Neural cell (in vitro differentiated cells): Measurements from ENCODE around the gene TEX28. TPM values are rescaled to one million over a fixed set of nuclear protein-coding genes. Genes with fewer than 3 reads are reported as not detected.

Experiments used
- H2AFZ ChIP-seq: fragments of 200-600, 300-800 bp; sonication (generic), shearing (Covaris generic); 2 replicates; pipeline ENCODE4 v1.6.0; 2014; ENCODE audit warnings: low read depth, mild to moderate bottlenecking, antibody characterized with exemption, low read length, moderate library complexity
- H3F3A ChIP-seq: fragments of 200-600 bp; shearing (Covaris generic); 2 replicates; pipeline ENCODE4 v1.6.1; 2016; ENCODE audit warnings: mild to moderate bottlenecking, moderate library complexity, mixed read lengths, antibody characterized with exemption, low read length; ENCODE audit not compliant: insufficient read depth, poor library complexity, severe bottlenecking
- H3K27ac ChIP-seq: fragments of 200-600, 300-800 bp; sonication (generic), shearing (Covaris generic); 2 replicates; pipeline ENCODE4 v1.5.1; 2014; ENCODE audit warnings: mild to moderate bottlenecking, low read length, moderate library complexity
- H3K27me3 ChIP-seq: fragments of 300-800, 200-600 bp; sonication (generic), shearing (Covaris generic); 2 replicates; pipeline ENCODE4 v1.6.0; 2014; ENCODE audit warnings: mild to moderate bottlenecking, low read depth, low read length, moderate library complexity; ENCODE audit not compliant: insufficient read depth
- H3K36me3 ChIP-seq: fragments of 300-800, 200-600 bp; sonication (generic), shearing (Covaris generic); 2 replicates; pipeline ENCODE4 v1.5.1; 2014; ENCODE audit warnings: mild to moderate bottlenecking, antibody characterized with exemption, low read length, moderate library complexity; ENCODE audit not compliant: insufficient read depth
- H3K4me2 ChIP-seq: fragments of 300-800, 200-600 bp; sonication (generic), shearing (Covaris generic); 2 replicates; pipeline ENCODE4 v1.6.0; 2014; ENCODE audit warnings: mild to moderate bottlenecking, low read length
- H3K4me3 ChIP-seq: fragments of 300-800, 200-600 bp; sonication (generic), shearing (Covaris generic); 2 replicates; pipeline ENCODE4 v1.5.1; 2014; ENCODE audit warnings: mild to moderate bottlenecking, low read length, moderate library complexity
- H3K79me2 ChIP-seq: fragments of 200-600 bp; shearing (Covaris generic); replicated peaks from 2 replicates; pipeline ENCODE4 v1.6.0; 2014; ENCODE audit warnings: mild to moderate bottlenecking, low read length, moderate library complexity; ENCODE audit not compliant: insufficient read depth
- H3K9ac ChIP-seq: fragments of 300-800, 200-600 bp; sonication (generic), shearing (Covaris generic); 2 replicates; pipeline ENCODE4 v1.6.1; 2016; ENCODE audit warnings: mild to moderate bottlenecking, low read length, mixed read lengths
- H3K9me2 ChIP-seq: fragments of 200-600 bp; shearing (Covaris generic); 2 replicates; pipeline ENCODE4 v1.6.1; 2016; ENCODE audit warnings: mild to moderate bottlenecking, low read length, mixed read lengths; ENCODE audit not compliant: insufficient read depth
- H3K9me3 ChIP-seq: fragments of 200-600, 300-800 bp; sonication (generic), shearing (Covaris generic); 2 replicates; pipeline ENCODE4 v1.6.1; 2016; ENCODE audit warnings: mild to moderate bottlenecking, mixed run types, low read length, moderate library complexity, mixed read lengths
- H4K20me1 ChIP-seq: fragments of 200-600 bp; shearing (Covaris generic); 2 replicates; pipeline ENCODE4 v1.6.1; 2016; ENCODE audit warnings: mild to moderate bottlenecking, mixed run types; ENCODE audit not compliant: insufficient read depth
- EP300 ChIP-seq: fragments of 450-650 bp; conservative IDR thresholded peaks from 2 replicates; pipeline ENCODE4 v1.6.1; 2014; ENCODE audit warnings: antibody characterized with exemption, mild to moderate bottlenecking, moderate library complexity; ENCODE audit not compliant: poor library complexity, severe bottlenecking
- EZH2 ChIP-seq: fragments of 200-600, 300-800 bp; shearing (Covaris generic), sonication (generic); IDR thresholded peaks from 2 replicates; pipeline ENCODE4 v1.6.1; 2014; ENCODE audit warnings: antibody characterized with exemption, low read length, borderline replicate concordance, mild to moderate bottlenecking; ENCODE audit not compliant: insufficient read depth, poor library complexity, severe bottlenecking
- MXI1 ChIP-seq: fragments of 450-650 bp; conservative IDR thresholded peaks from 2 replicates; pipeline ENCODE4 v1.6.1; 2014; ENCODE audit warnings: antibody characterized with exemption, mild to moderate bottlenecking; ENCODE audit not compliant: poor library complexity, severe bottlenecking
- POLR2AphosphoS5 ChIP-seq: IDR thresholded peaks from 2 replicates; pipeline ENCODE4 v1.6.1; 2012
- RAD21 ChIP-seq: fragments of 450-650 bp; conservative IDR thresholded peaks from 2 replicates; pipeline ENCODE4 v1.6.1; 2014; ENCODE audit warnings: antibody characterized with exemption, mild to moderate bottlenecking, moderate library complexity
- SMC3 ChIP-seq: fragments of 450-650 bp; conservative IDR thresholded peaks from 2 replicates; pipeline ENCODE4 v1.6.1; 2014; ENCODE audit warnings: antibody characterized with exemption, mild to moderate bottlenecking, moderate library complexity; ENCODE audit not compliant: poor library complexity
- TAF1 ChIP-seq: IDR thresholded peaks from 2 replicates; pipeline ENCODE4 v1.6.1; 2012; ENCODE audit warnings: low read depth
- polyA plus RNA-seq: library from polyadenylated mRNA; depleted of rRNA; stranded (reverse); fragments of >200 nt; gene quantifications from 2 replicates; pipeline ENCODE4 v1.2.3, GENCODE V29; 2014
- TF ChIP-seq, protein P1 (sequence below): IDR thresholded peaks from 2 replicates; pipeline ENCODE4 v1.6.1; 2012; ENCODE audit warnings: borderline replicate concordance
- TF ChIP-seq, protein P2 (sequence below): fragments of 450-650 bp; IDR thresholded peaks from 2 replicates; pipeline ENCODE4 v1.5.1; 2014; ENCODE audit warnings: antibody characterized with exemption, mild to moderate bottlenecking, moderate library complexity; ENCODE audit not compliant: poor library complexity, severe bottlenecking

The TEX28 gene
- polyA plus RNA-seq, 1 donor from 2014 or later, result not detected

DNA sequence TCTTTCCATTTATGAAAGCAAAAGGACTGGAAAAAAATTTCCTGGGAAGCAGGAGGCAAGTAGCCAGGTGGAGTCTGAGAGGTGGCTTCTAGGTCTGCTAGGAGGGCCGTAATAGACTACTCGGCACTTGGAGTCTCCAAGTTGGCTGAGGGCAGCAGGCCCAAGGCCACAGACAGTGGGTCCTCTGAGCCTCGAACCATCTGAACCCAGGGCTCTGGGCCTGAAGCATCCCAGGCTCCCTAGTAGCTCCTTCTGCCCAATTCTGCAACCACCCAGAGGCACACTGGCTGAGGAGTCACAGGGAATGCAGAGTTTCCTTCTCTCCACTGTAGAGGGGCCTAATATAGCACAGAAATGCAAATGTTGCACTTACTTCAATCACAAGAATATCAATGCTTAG lies 20.5 kb upstream of the TEX28 start:
- Histone ChIP-seq H4K20me1 (no peaks in the 10 kb centered on the region), H2AFZ (no peak overlapping the region), H3K9me3 (no peaks in the 10 kb centered on the region), H3K9me2 (no peaks in the 10 kb centered on the region), H3K9ac (no peak overlapping the region), H3K4me3 (no peak overlapping the region), H3K36me3 (no peaks in the 10 kb centered on the region), H3K79me2 (no peaks in the 10 kb centered on the region), H3K27ac (no peak overlapping the region), H3K27me3 (no peaks in the 10 kb centered on the region), H3K4me2 (no peak overlapping the region), H3F3A (no peaks in the 10 kb centered on the region)
- TF ChIP-seq EP300, result no peak
- no peak for TF ChIP-seq EZH2
- no peak for TF ChIP-seq SMC3
- TF ChIP-seq RAD21, result no peak
- TF ChIP-seq, protein P1, sequence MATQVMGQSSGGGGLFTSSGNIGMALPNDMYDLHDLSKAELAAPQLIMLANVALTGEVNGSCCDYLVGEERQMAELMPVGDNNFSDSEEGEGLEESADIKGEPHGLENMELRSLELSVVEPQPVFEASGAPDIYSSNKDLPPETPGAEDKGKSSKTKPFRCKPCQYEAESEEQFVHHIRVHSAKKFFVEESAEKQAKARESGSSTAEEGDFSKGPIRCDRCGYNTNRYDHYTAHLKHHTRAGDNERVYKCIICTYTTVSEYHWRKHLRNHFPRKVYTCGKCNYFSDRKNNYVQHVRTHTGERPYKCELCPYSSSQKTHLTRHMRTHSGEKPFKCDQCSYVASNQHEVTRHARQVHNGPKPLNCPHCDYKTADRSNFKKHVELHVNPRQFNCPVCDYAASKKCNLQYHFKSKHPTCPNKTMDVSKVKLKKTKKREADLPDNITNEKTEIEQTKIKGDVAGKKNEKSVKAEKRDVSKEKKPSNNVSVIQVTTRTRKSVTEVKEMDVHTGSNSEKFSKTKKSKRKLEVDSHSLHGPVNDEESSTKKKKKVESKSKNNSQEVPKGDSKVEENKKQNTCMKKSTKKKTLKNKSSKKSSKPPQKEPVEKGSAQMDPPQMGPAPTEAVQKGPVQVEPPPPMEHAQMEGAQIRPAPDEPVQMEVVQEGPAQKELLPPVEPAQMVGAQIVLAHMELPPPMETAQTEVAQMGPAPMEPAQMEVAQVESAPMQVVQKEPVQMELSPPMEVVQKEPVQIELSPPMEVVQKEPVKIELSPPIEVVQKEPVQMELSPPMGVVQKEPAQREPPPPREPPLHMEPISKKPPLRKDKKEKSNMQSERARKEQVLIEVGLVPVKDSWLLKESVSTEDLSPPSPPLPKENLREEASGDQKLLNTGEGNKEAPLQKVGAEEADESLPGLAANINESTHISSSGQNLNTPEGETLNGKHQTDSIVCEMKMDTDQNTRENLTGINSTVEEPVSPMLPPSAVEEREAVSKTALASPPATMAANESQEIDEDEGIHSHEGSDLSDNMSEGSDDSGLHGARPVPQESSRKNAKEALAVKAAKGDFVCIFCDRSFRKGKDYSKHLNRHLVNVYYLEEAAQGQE, result no peak
- TF ChIP-seq, protein P2, sequence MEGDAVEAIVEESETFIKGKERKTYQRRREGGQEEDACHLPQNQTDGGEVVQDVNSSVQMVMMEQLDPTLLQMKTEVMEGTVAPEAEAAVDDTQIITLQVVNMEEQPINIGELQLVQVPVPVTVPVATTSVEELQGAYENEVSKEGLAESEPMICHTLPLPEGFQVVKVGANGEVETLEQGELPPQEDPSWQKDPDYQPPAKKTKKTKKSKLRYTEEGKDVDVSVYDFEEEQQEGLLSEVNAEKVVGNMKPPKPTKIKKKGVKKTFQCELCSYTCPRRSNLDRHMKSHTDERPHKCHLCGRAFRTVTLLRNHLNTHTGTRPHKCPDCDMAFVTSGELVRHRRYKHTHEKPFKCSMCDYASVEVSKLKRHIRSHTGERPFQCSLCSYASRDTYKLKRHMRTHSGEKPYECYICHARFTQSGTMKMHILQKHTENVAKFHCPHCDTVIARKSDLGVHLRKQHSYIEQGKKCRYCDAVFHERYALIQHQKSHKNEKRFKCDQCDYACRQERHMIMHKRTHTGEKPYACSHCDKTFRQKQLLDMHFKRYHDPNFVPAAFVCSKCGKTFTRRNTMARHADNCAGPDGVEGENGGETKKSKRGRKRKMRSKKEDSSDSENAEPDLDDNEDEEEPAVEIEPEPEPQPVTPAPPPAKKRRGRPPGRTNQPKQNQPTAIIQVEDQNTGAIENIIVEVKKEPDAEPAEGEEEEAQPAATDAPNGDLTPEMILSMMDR, result no peak
- TF ChIP-seq POLR2AphosphoS5, result no peak
- no peak for TF ChIP-seq TAF1
- TF ChIP-seq MXI1, result no peak

DNA sequence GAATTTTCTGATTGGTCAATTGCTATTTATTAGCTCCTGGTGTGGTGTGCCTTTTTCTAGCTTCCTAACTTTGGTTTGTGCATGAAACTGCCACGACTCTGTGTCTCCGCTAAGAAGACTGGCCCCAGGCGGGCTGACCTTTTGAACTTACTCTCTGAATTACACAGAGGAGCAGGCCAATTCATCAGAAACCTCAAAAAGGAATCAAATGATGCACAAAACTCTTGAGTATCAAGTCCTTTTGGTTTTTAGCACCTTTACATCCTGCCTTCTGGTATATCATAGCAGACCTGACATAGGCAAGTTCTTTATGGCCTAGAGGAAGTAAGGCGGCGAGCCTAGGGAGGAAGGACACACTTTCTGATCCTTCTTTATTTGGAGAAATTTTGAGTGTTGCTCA lies 18.2 kb upstream of the TEX28 start:
- Histone ChIP-seq H3K4me2 (no peak overlapping the region), H3K27me3 (no peaks in the 10 kb centered on the region), H3K27ac (no peak overlapping the region), H3K9me3 (no peaks in the 10 kb centered on the region), H3F3A (no peaks in the 10 kb centered on the region), H2AFZ (no peak overlapping the region), H3K9ac (no peak overlapping the region), H3K4me3 (no peak overlapping the region), H4K20me1 (no peaks in the 10 kb centered on the region), H3K9me2 (no peaks in the 10 kb centered on the region), H3K79me2 (no peaks in the 10 kb centered on the region), H3K36me3 (no peaks in the 10 kb centered on the region)
- TF ChIP-seq RAD21, result no peak
- no peak for TF ChIP-seq MXI1
- TF ChIP-seq, protein P2, result no peak
- no peak for TF ChIP-seq POLR2AphosphoS5
- no peak for TF ChIP-seq TAF1
- TF ChIP-seq EZH2, result no peak
- TF ChIP-seq, protein P1, result no peak
- no peak for TF ChIP-seq EP300
- TF ChIP-seq SMC3, result no peak
